Smooth muscle cell (in vitro differentiated cells): Measurements from ENCODE around the gene C3orf20. TPM values are rescaled to one million over a fixed set of nuclear protein-coding genes. Genes with fewer than 3 reads are reported as not detected.

ENCODE experiments used
- DNase-seq: peaks from one replicate; lab custom pipeline; 2025; ENCODE audit not compliant: unreplicated experiment; lab: John Stamatoyannopoulos, UW
- H2AFZ ChIP-seq: fragments of 200-600 bp; sonication (generic); 2 replicates; pipeline ENCODE4 v1.6.0; 2016; ENCODE audit warnings: antibody characterized with exemption, low read depth, mild to moderate bottlenecking
- H3F3A ChIP-seq: fragments of 200-600 bp; sonication (generic); 2 replicates; pipeline ENCODE4 v1.6.0; 2017; ENCODE audit warnings: antibody characterized with exemption, low read depth
- H3K27ac ChIP-seq: fragments of 200-600 bp; sonication (generic); 2 replicates; pipeline ENCODE4 v1.5.1; 2016; ENCODE audit warnings: low read depth, mild to moderate bottlenecking
- H3K27me3 ChIP-seq: fragments of 200-600 bp; sonication (generic); 2 replicates; pipeline ENCODE4 v1.6.1; 2016; ENCODE audit warnings: low read depth, mild to moderate bottlenecking
- H3K36me3 ChIP-seq: fragments of 200-600 bp; sonication (generic); 2 replicates; pipeline ENCODE4 v1.5.1; 2016; ENCODE audit warnings: low read depth
- H3K4me1 ChIP-seq: fragments of 200-600 bp; sonication (generic); 2 replicates; pipeline ENCODE4 v1.5.1; 2016; ENCODE audit warnings: low read depth
- H3K4me2 ChIP-seq: fragments of 200-600 bp; sonication (generic); 2 replicates; pipeline ENCODE4 v1.6.0; 2016; ENCODE audit warnings: mild to moderate bottlenecking
- H3K4me3 ChIP-seq: fragments of 200-600 bp; sonication (generic); 2 replicates; pipeline ENCODE4 v1.5.1; 2016; ENCODE audit warnings: mild to moderate bottlenecking
- H3K79me2 ChIP-seq: fragments of 200-600 bp; sonication (generic); 2 replicates; pipeline ENCODE4 v1.6.0; 2016; ENCODE audit warnings: low read depth, mild to moderate bottlenecking
- H3K9ac ChIP-seq: fragments of 200-600 bp; sonication (generic); 2 replicates; pipeline ENCODE4 v1.6.0; 2016; ENCODE audit warnings: low read depth
- H3K9me3 ChIP-seq: fragments of 200-600 bp; sonication (generic); replicated peaks from 2 replicates; pipeline ENCODE4 v1.5.1; 2016; ENCODE audit warnings: low read depth
- H4K20me1 ChIP-seq: fragments of 200-600 bp; sonication (generic); 2 replicates; pipeline ENCODE4 v1.6.0; 2016; ENCODE audit warnings: low read depth
- CTCF ChIP-seq: fragments of 200-600 bp; sonication (generic); IDR thresholded peaks from 2 replicates; pipeline ENCODE4 v1.5.1; 2017; ENCODE audit warnings: borderline replicate concordance, mild to moderate bottlenecking, antibody characterized with exemption; ENCODE audit not compliant: insufficient read depth, poor library complexity, severe bottlenecking
- WGBS: methylation state at CpG from one replicate; pipeline ENCODE4 v1.1.7; 2016; ENCODE audit warnings: low lambda C conversion rate; 5-methylcytosine and 5-hydroxymethylcytosine counted together
- polyA plus RNA-seq: library from polyadenylated mRNA; unstranded; fragments of >200 nt; fragmentation: Nextera tagmentation; extraction: Ambion mirVana; gene quantifications from 2 replicates; pipeline ENCODE4 v1.2.1, GENCODE V29; 2016
- total RNA-seq: library from RNA; depleted of rRNA; stranded (reverse); fragments of >200 nt; gene quantifications from 2 replicates; pipeline ENCODE4 v1.2.3, GENCODE V29; 2014

The C3orf20 gene
- total and polyA plus RNA-seq, 2 experiments from 2014 or later, result not detected

DNA sequence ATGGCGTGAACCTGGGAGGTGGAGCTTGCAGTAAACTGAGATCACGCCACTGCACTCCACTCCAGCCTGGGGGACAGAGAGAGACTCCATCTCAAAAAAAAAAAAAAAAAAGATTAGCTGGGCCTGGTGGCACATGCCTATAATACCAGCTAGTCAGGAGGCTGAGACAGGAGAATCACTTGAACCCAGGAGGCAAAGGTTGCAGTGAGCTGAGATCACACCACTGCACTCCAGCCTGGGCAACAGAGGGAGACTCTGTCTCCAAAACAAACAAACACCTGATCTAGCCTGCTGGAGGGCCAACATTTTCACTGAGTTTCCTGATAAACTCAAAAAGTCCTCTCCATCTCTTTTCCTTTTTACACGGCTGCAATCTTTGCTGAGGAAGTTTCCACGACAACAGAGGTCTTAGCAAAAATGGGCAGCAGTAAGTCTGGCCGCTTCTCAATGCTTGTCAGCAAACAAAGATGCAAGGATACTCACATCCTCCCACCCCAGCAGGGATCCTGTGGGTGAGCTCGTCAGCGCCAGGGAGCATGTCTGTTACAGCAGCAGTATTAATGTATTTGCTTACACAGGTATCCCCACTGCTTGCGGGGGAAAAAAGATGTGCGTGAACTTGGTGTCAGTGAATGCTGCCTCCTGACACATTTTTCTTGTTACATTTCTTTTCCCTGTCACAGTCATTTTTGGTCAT, 44.4 kb upstream of the C3orf20 start:
- Histone ChIP-seq H3K36me3 (no peaks in the 10 kb centered on the region), H3K4me3 (no peak overlapping the region), H3F3A (no peaks in the 10 kb centered on the region), H3K4me2 (no peak overlapping the region), H4K20me1 (no peaks in the 10 kb centered on the region), H3K79me2 (no peaks in the 10 kb centered on the region), H3K4me1 (peaks cover 4% of the 10 kb centered on the region), H2AFZ (no peak overlapping the region), H3K27ac (no peak overlapping the region), H3K9ac (no peak overlapping the region), H3K9me3 (no peaks in the 10 kb centered on the region), H3K27me3 (peaks cover 6% of the 10 kb centered on the region)
- TF ChIP-seq CTCF, result no peak
- 81% methylated on average over 9 of the region's 9 CpGs for WGBS
- DNase-seq, result no peak

- H3K9me3 ChIP-seq, result no peaks in the 10 kb centered on the region
- no peaks in the 10 kb centered on the region for H3K79me2 ChIP-seq
- H3K4me1 ChIP-seq, result peaks cover 4% of the 10 kb centered on the region
- H3K36me3 ChIP-seq, result no peaks in the 10 kb centered on the region
- DNase-seq, result no peak
- no peak overlapping the region for H3K4me3 ChIP-seq
- no peak overlapping the region for H3K9ac ChIP-seq
- TF ChIP-seq CTCF, result no peak
- no peak overlapping the region for H2AFZ ChIP-seq
- peaks cover 12% of the 10 kb centered on the region for H3K27me3 ChIP-seq
- 94% methylated on average over 5 of the region's 5 CpGs for WGBS
- no peak overlapping the region for H3K27ac ChIP-seq
- no peaks in the 10 kb centered on the region for H3F3A ChIP-seq
- no peak overlapping the region for H3K4me2 ChIP-seq
- H4K20me1 ChIP-seq, result no peaks in the 10 kb centered on the region
These were observed 43.8 kb upstream of the C3orf20 start for GRCh38 chr3:14631101-14631497.

DNA sequence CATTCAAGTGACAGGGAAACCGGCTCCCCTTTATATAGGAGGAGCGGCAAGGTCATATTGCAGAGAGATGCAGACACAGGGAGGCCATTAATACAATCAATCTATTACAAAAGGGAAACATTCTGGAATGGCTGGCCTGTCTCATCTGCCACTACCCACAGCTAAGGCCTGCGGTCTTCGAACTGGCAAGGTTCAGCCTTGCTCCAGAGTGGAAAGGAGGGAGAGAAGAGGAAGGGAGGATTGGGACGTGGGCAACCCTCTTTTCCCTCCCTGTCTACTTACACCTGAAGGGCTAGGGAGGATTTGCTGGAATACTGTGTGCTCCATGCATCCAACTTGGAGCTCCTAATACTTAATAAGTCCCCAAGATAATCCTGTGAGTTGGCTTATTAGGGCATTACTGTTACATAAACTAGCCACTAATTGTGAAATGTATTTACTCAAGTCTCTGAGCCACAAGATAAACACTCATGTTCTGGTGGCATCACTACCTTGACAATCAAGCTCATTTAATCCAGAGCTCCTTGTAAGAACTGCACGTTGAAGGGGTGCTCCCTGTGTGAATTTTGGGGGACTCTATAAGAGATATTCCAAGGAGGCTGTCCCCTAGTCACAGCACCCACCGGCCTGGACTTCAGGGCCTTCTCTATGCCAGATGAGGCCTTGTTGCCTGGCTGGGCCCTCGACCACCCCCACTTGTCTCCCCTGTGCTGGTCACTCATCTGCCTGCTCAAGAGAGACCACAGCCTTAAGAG, 43.1 kb upstream of the C3orf20 start:
- H3K4me2 ChIP-seq, result no peak overlapping the region
- H2AFZ ChIP-seq, result no peak overlapping the region
- peaks cover 18% of the 10 kb centered on the region for H3K27me3 ChIP-seq
- H3K9ac ChIP-seq, result no peak overlapping the region
- H3K9me3 ChIP-seq, result no peaks in the 10 kb centered on the region
- no peaks in the 10 kb centered on the region for H3K79me2 ChIP-seq
- H4K20me1 ChIP-seq, result no peaks in the 10 kb centered on the region
- H3K36me3 ChIP-seq, result no peaks in the 10 kb centered on the region
- H3F3A ChIP-seq, result no peaks in the 10 kb centered on the region
- H3K4me3 ChIP-seq, result no peak overlapping the region
- WGBS, result 88% methylated on average over 8 of the region's 8 CpGs
- DNase-seq, result no peak
- H3K4me1 ChIP-seq, result peaks cover 4% of the 10 kb centered on the region
- H3K27ac ChIP-seq, result no peak overlapping the region
- no peak for TF ChIP-seq CTCF

DNA sequence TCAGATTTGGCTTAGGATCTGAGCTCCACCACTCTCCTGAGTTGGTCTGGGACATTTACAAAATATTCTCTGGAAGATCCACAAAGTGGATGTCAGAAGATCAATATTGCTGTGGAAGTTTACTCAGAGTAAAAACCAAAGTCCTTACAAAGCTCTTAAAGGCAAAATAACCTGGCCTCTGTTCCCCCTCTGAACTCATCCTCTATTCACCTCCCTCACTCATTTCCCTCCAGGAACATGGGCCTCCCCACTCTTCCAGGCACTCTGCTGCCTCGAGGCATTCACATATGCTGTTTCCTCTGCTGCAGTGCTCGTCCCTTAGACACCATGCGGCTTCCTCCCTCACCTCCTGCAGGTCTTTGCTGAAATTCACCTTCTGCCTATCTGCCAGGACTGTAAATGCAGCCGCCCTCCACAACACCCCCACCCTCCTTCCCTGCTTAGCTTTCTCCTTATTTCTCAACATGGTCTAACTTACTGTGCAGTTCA, 42.5 kb upstream of the C3orf20 start:
- Histone ChIP-seq H3K9ac (no peak overlapping the region), H3F3A (no peaks in the 10 kb centered on the region), H4K20me1 (no peaks in the 10 kb centered on the region), H2AFZ (no peak overlapping the region), H3K36me3 (no peaks in the 10 kb centered on the region), H3K27me3 (peaks cover 24% of the 10 kb centered on the region), H3K9me3 (no peaks in the 10 kb centered on the region), H3K4me1 (peaks cover under 1% of the 10 kb centered on the region), H3K4me3 (no peak overlapping the region), H3K27ac (no peak overlapping the region), H3K4me2 (no peak overlapping the region), H3K79me2 (no peaks in the 10 kb centered on the region)
- WGBS, result 58% methylated on average over 4 of the region's 4 CpGs
- TF ChIP-seq CTCF, result no peak
- DNase-seq, result no peak
